Jurkat, Clone E6-1 (cell line): Measurements from ENCODE around the gene CHSY3.
"Not testable (repeated sequence)": the region's sequence is repeated elsewhere in the genome, so short reads cannot be mapped to it uniquely, and the experiment has no call there.

Experiments used
- DNase-seq: peaks from one replicate; pipeline ENCODE4 v3.0.0-alpha.2; 2011; ENCODE audit warnings: low read depth, low spot score
- H3K4me3 ChIP-seq: 2 replicates; pipeline ENCODE4 v1.5.1; 2011; ENCODE audit warnings: mild to moderate bottlenecking, low read length, control low read depth, moderate library complexity

The CHSY3 gene

GRCh38 chr5:130222573-130222972, 318.3 kb downstream of the CHSY3 start:
- no peak for DNase-seq
- H3K4me3 ChIP-seq: no peak overlapping the region

- H3K4me3 ChIP-seq, DNase-seq: not testable (repeated sequence)
These were observed 322.3 kb downstream of the CHSY3 start for GRCh38 chr5:130226556-130226955.

- H3K4me3 ChIP-seq: no peak overlapping the region
- DNase-seq: no peak
These were observed 323.4 kb downstream of the CHSY3 start for GRCh38 chr5:130227699-130228098.

- DNase-seq: no peak
- H3K4me3 ChIP-seq: no peak overlapping the region
These were observed 327.5 kb downstream of the CHSY3 start for GRCh38 chr5:130231786-130232185.

- H3K4me3 ChIP-seq: no peak overlapping the region
- no peak for DNase-seq
These were observed 330.6 kb downstream of the CHSY3 start for GRCh38 chr5:130234816-130235215.
